Sigmoid colon (tissue), 4 donors: ENCODE data around the gene EHBP1L1.

Experiments used
- EP300 ChIP-seq, 4 donors: sonication (generic); formaldehyde crosslinking; IDR thresholded peaks; one replicate each; pipeline ENCODE4 v1.6.1; 2017; ENCODE audit warnings: antibody characterized with exemption in 4 of 4
- TF ChIP-seq, protein P1 (sequence below), 4 experiments: fragments of 450-650 bp in 3 of 4; fragments of 200-600 bp in 1 of 4; IDR thresholded peaks; one replicate each; pipeline ENCODE4 v1.5.1; 2016 to 2019; ENCODE audit warnings: antibody characterized with exemption in 4 of 4, mild to moderate bottlenecking in 3 of 4, moderate library complexity in 2 of 4

DNA sequence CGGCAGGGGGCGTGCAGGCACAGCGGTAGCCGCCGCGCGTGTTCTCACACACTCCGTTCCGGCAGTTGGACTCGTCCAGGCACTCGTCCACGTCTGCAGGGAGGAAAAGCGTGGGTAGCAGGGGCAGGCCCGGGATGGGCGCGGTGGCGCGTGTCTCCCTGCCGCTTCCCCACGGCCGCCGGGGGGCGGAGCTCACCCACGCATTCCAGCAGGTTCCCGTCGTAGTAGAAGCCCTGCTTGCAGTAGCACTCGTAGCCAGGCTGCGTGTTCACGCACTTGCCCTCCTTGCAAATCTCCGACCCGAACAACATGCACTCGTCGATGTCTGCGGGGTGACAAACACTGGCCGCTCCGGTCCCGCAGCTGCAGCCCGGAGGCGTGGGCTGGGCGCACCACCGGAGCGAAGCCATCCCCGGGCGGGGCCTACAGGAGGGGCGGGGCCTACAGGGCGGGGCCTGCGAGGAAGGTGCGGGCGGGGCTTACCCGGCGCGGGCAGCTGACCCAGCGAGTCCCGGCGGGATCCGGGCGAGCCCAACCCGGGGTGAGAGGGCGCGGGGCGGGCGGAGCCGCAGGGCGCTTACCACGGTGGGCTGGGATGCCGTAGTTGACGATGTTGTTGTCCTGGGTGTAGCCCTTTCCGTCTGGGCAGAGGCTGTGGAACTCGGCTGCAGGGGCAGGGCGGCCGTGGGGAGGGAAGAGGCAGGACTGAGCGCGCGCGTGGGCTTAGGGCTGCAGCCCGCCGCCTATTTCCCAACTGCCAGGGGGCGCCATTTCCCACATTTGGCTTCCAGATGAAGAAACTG is 35.4 kb upstream of the EHBP1L1 start:
- no peak for TF ChIP-seq EP300 (IDR thresholded peaks at IDR 0.05)
- TF ChIP-seq, protein P1, sequence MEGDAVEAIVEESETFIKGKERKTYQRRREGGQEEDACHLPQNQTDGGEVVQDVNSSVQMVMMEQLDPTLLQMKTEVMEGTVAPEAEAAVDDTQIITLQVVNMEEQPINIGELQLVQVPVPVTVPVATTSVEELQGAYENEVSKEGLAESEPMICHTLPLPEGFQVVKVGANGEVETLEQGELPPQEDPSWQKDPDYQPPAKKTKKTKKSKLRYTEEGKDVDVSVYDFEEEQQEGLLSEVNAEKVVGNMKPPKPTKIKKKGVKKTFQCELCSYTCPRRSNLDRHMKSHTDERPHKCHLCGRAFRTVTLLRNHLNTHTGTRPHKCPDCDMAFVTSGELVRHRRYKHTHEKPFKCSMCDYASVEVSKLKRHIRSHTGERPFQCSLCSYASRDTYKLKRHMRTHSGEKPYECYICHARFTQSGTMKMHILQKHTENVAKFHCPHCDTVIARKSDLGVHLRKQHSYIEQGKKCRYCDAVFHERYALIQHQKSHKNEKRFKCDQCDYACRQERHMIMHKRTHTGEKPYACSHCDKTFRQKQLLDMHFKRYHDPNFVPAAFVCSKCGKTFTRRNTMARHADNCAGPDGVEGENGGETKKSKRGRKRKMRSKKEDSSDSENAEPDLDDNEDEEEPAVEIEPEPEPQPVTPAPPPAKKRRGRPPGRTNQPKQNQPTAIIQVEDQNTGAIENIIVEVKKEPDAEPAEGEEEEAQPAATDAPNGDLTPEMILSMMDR (IDR thresholded peaks at IDR 0.05): peak; percentile 90 to 99 (median 94)
